Activated T-cell treated with anti-CD3 and anti-CD28 coated beads, Interleukin-2, amount 50 U/mL, for 24 hours (primary cell): ENCODE results near the gene ZMIZ2.
"Not testable (repeated sequence)": the region's sequence is repeated elsewhere in the genome, so short reads cannot be mapped to it uniquely, and the experiment has no call there.

Experiments used
- DNase-seq: peaks from one replicate; pipeline ENCODE4 v3.0.0-alpha.2; 2020
- H3K27ac Mint-ChIP-seq: 2 replicates; pipeline ENCODE4 v1.8.0; 2020; ENCODE audit warnings: mild to moderate bottlenecking, mixed read lengths
- H3K27me3 Mint-ChIP-seq: 2 replicates; pipeline ENCODE4 v1.8.0; 2020; ENCODE audit warnings: mixed read lengths
- H3K36me3 Mint-ChIP-seq: 2 replicates; pipeline ENCODE4 v1.8.0; 2020; ENCODE audit warnings: low read depth, mixed read lengths
- H3K4me1 Mint-ChIP-seq: 2 replicates; pipeline ENCODE4 v1.8.0; 2020; ENCODE audit warnings: low read depth, mixed read lengths
- H3K4me3 Mint-ChIP-seq: 2 replicates; pipeline ENCODE4 v1.8.0; 2020; ENCODE audit warnings: mild to moderate bottlenecking, moderate library complexity, mixed read lengths
- H3K9me3 Mint-ChIP-seq: 2 replicates; pipeline ENCODE4 v1.8.0; 2020; ENCODE audit warnings: mixed read lengths

The ZMIZ2 gene

GRCh38 chr7:44748045-44748947 is at the start of gene ZMIZ2:
TSS of gene ZMIZ2 (plus strand) at chr7:44748847. CDS start at chr7:44756250, 7,403 bp downstream.
- no peaks in the 10 kb centered on the region for H3K27me3 Mint-ChIP-seq
- peak within 1 kb of the TSS; percentile 85 for H3K27ac Mint-ChIP-seq
- H3K36me3 Mint-ChIP-seq = peaks cover 26% of the 10 kb centered on the region
- no peaks in the 10 kb centered on the region for H3K9me3 Mint-ChIP-seq
- H3K4me1 Mint-ChIP-seq = peaks cover 40% of the 10 kb centered on the region
- peak; percentile 97 for DNase-seq
- H3K4me3 Mint-ChIP-seq = peak within 1 kb of the TSS; percentile 77

- H3K27me3 Mint-ChIP-seq, DNase-seq, H3K4me3 Mint-ChIP-seq, H3K4me1 Mint-ChIP-seq, H3K9me3 Mint-ChIP-seq: not testable (repeated sequence)
- Mint-ChIP-seq H3K36me3 (peaks cover 92% of the 10 kb centered on the region), H3K27ac (peak overlapping the region; percentile 30)
These were observed 49.0 kb upstream of the ZMIZ2 start for GRCh38 chr7:44699598-44699997.

- DNase-seq = no peak
- peak overlapping the region; percentile 11 for H3K27ac Mint-ChIP-seq
- no peak overlapping the region for H3K4me3 Mint-ChIP-seq
- no peaks in the 10 kb centered on the region for H3K4me1 Mint-ChIP-seq
- peaks cover 91% of the 10 kb centered on the region for H3K36me3 Mint-ChIP-seq
- H3K9me3 Mint-ChIP-seq = no peaks in the 10 kb centered on the region
- H3K27me3 Mint-ChIP-seq = no peaks in the 10 kb centered on the region
These were observed 48.3 kb upstream of the ZMIZ2 start for GRCh38 chr7:44700322-44700721.

- H3K4me3 Mint-ChIP-seq, H3K27ac Mint-ChIP-seq: not testable (repeated sequence)
- peaks cover 86% of the 10 kb centered on the region for H3K36me3 Mint-ChIP-seq
These were observed 45.3 kb upstream of the ZMIZ2 start for GRCh38 chr7:44703391-44703790.

GRCh38 chr7:44703921-44704320 is 44.7 kb upstream of the ZMIZ2 start:
- Mint-ChIP-seq H3K27me3 (no peaks in the 10 kb centered on the region), H3K4me1 (no peaks in the 10 kb centered on the region), H3K36me3 (peaks cover 85% of the 10 kb centered on the region), H3K27ac (no peak overlapping the region), H3K9me3 (no peaks in the 10 kb centered on the region), H3K4me3 (no peak overlapping the region)
- no peak for DNase-seq

More at GRCh38 chr7:44703391-44703790, 45.3 kb upstream of the ZMIZ2 start:
- H3K4me1 Mint-ChIP-seq, H3K27me3 Mint-ChIP-seq, H3K9me3 Mint-ChIP-seq, DNase-seq: not testable (repeated sequence)

- peak overlapping the region; percentile 78 for H3K27ac Mint-ChIP-seq
- H3K4me1 Mint-ChIP-seq = peaks cover 1% of the 10 kb centered on the region
- no peaks in the 10 kb centered on the region for H3K9me3 Mint-ChIP-seq
- no peaks in the 10 kb centered on the region for H3K27me3 Mint-ChIP-seq
- H3K36me3 Mint-ChIP-seq = peaks cover 84% of the 10 kb centered on the region
- H3K4me3 Mint-ChIP-seq = no peak overlapping the region
- DNase-seq = no peak
These were observed 43.2 kb upstream of the ZMIZ2 start for GRCh38 chr7:44705434-44705833.

GRCh38 chr7:44706788-44707557 is 41.7 kb upstream of the ZMIZ2 start:
- no peaks in the 10 kb centered on the region for H3K9me3 Mint-ChIP-seq
- H3K27me3 Mint-ChIP-seq = no peaks in the 10 kb centered on the region
- DNase-seq = no peak
- peak overlapping the region; percentile 61 for H3K27ac Mint-ChIP-seq
- peaks cover 5% of the 10 kb centered on the region for H3K4me1 Mint-ChIP-seq
- no peak overlapping the region for H3K4me3 Mint-ChIP-seq
- H3K36me3 Mint-ChIP-seq = peaks cover 69% of the 10 kb centered on the region

GRCh38 chr7:44707558-44708230 is 41.0 kb upstream of the ZMIZ2 start:
- Mint-ChIP-seq H3K27me3 (no peaks in the 10 kb centered on the region), H3K4me3 (no peak overlapping the region), H3K36me3 (peaks cover 63% of the 10 kb centered on the region), H3K4me1 (peaks cover 9% of the 10 kb centered on the region), H3K9me3 (no peaks in the 10 kb centered on the region), H3K27ac (peak overlapping the region; percentile 30)
- DNase-seq = no peak

- Mint-ChIP-seq H3K36me3 (peaks cover 49% of the 10 kb centered on the region), H3K27me3 (no peaks in the 10 kb centered on the region), H3K4me3 (no peak overlapping the region), H3K9me3 (no peaks in the 10 kb centered on the region), H3K27ac (peak overlapping the region; percentile 26), H3K4me1 (peaks cover 9% of the 10 kb centered on the region)
- DNase-seq = no peak
These were observed 39.4 kb upstream of the ZMIZ2 start for GRCh38 chr7:44709011-44709915.

- peaks cover 9% of the 10 kb centered on the region for H3K4me1 Mint-ChIP-seq
- no peak for DNase-seq
- no peak overlapping the region for H3K4me3 Mint-ChIP-seq
- H3K27me3 Mint-ChIP-seq = no peaks in the 10 kb centered on the region
- H3K9me3 Mint-ChIP-seq = no peaks in the 10 kb centered on the region
- peak overlapping the region; percentile 62 for H3K27ac Mint-ChIP-seq
- H3K36me3 Mint-ChIP-seq = peaks cover 46% of the 10 kb centered on the region
These were observed 38.6 kb upstream of the ZMIZ2 start for GRCh38 chr7:44709945-44710596.

GRCh38 chr7:44711528-44711927 is 37.1 kb upstream of the ZMIZ2 start:
- no peaks in the 10 kb centered on the region for H3K9me3 Mint-ChIP-seq
- H3K4me1 Mint-ChIP-seq = peaks cover 9% of the 10 kb centered on the region
- H3K4me3 Mint-ChIP-seq = no peak overlapping the region
- H3K27ac Mint-ChIP-seq = peak overlapping the region; percentile 24
- no peak for DNase-seq
- peaks cover 37% of the 10 kb centered on the region for H3K36me3 Mint-ChIP-seq
- no peaks in the 10 kb centered on the region for H3K27me3 Mint-ChIP-seq

- peaks cover 9% of the 10 kb centered on the region for H3K4me1 Mint-ChIP-seq
- peak overlapping the region; percentile 24 for H3K27ac Mint-ChIP-seq
- H3K27me3 Mint-ChIP-seq = no peaks in the 10 kb centered on the region
- no peak overlapping the region for H3K4me3 Mint-ChIP-seq
- no peaks in the 10 kb centered on the region for H3K9me3 Mint-ChIP-seq
- peaks cover 33% of the 10 kb centered on the region for H3K36me3 Mint-ChIP-seq
- DNase-seq = no peak
These were observed 36.6 kb upstream of the ZMIZ2 start for GRCh38 chr7:44712012-44712411.

- peaks cover 21% of the 10 kb centered on the region for H3K36me3 Mint-ChIP-seq
- H3K27ac Mint-ChIP-seq = no peak overlapping the region
- no peaks in the 10 kb centered on the region for H3K27me3 Mint-ChIP-seq
- DNase-seq = no peak
- no peak overlapping the region for H3K4me3 Mint-ChIP-seq
- peaks cover 9% of the 10 kb centered on the region for H3K4me1 Mint-ChIP-seq
- no peaks in the 10 kb centered on the region for H3K9me3 Mint-ChIP-seq
These were observed 35.5 kb upstream of the ZMIZ2 start for GRCh38 chr7:44713141-44713540.
